Astrocyte of the spinal cord (primary cell): ENCODE results near the gene FKBP1B.

Experiments used
- DNase-seq: peaks from one replicate; pipeline ENCODE4 v3.0.0; 2011; ENCODE audit warnings: low read depth, low spot score
- H3K4me3 ChIP-seq: 2 replicates; pipeline ENCODE4 v1.5.1; 2011; ENCODE audit warnings: low read depth, mild to moderate bottlenecking, low read length, moderate library complexity
- in situ Hi-C: cut with HindIII; loops from 2 replicates; pipeline ENCODE4 v1.10.0; 2017; ENCODE audit warnings: low sequenced_read_pairs
- TF ChIP-seq, protein P1 (sequence below): IDR thresholded peaks from 2 replicates; pipeline ENCODE4 v1.5.1; 2012; ENCODE audit warnings: low read depth, mild to moderate bottlenecking, low read length, inconsistent platforms

The FKBP1B gene

DNA sequence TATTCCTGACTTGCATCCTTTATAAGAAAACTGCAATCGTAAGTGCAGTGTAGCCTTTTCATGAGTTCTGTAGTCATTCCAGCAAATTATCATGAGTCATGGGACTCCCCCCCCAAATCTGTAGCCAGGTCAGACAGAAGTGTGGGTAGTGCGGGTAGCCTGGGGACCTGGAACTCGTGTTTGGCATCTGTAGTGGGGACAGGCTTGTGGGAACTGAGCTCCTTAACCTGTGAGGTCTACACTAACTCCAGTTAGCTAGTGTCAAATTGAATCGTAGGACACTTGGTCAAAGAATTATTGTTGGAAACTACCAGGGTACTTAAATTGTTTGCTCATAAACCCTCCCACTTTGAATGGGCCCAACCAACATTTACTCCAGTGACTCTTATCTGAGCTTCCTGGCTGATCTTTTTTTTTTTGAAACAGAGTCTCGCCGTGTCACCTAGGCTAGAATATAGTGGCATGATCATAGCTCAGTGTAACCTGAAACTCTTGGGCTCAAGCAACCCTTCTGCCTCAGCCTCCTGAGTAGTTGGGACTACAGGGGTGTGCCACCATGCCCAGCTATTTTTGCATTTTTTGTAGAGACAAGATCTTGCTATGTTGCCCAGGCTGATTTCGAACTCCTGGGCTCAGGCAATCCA lies 61.2 kb downstream of the FKBP1B start:
- DNase-seq = no peak
- no peak overlapping the region for H3K4me3 ChIP-seq
- TF ChIP-seq, protein P1, sequence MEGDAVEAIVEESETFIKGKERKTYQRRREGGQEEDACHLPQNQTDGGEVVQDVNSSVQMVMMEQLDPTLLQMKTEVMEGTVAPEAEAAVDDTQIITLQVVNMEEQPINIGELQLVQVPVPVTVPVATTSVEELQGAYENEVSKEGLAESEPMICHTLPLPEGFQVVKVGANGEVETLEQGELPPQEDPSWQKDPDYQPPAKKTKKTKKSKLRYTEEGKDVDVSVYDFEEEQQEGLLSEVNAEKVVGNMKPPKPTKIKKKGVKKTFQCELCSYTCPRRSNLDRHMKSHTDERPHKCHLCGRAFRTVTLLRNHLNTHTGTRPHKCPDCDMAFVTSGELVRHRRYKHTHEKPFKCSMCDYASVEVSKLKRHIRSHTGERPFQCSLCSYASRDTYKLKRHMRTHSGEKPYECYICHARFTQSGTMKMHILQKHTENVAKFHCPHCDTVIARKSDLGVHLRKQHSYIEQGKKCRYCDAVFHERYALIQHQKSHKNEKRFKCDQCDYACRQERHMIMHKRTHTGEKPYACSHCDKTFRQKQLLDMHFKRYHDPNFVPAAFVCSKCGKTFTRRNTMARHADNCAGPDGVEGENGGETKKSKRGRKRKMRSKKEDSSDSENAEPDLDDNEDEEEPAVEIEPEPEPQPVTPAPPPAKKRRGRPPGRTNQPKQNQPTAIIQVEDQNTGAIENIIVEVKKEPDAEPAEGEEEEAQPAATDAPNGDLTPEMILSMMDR = no peak
- in situ Hi-C loops = no loop called here

DNA sequence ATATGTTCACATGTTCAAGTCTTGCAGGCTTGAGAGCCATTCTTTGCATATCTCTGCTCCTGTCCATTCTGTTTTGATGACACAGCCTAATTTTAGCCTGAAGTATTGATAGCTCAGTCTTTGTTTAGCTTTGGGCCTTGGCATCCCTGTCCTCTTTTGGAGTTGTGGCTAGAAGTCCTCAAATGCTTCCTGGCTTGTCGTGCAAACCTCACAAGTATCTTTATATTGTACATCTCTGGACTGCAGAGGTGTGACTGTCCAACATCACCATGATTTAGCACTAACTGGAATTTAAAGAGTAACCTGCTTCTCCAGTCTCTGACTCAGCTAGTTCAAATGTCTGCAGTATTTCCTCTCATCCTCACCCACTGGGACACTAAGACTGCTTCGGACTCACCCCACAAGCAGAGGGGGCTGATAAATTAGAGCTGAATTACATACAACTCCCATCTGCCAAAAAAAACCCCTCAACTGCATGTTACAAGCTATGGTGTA lies 61.9 kb downstream of the FKBP1B start:
- in situ Hi-C loops = no loop called here
- H3K4me3 ChIP-seq = no peak overlapping the region
- TF ChIP-seq, protein P1 = no peak
- peak; percentile 62 for DNase-seq
